K562 (cell line): ENCODE measurements around the gene LAIR1. TPM values are rescaled to one million over a fixed set of nuclear protein-coding genes. Genes with fewer than 3 reads are reported as not detected.
"Not testable (repeated sequence)": the region's sequence is repeated elsewhere in the genome, so short reads cannot be mapped to it uniquely, and the experiment has no call there.

Source experiments
- ATAC-seq: fragments of 200-7000 bp; cut with Tn5 transposase; 3 replicates; pipeline ENCODE4 v1.9.1; 2020; ENCODE audit warnings: moderate library complexity
- BruUV-seq: library from RNA; stranded (reverse); fragments of 400-500 nt; replicated peaks from 2 replicates; lab custom pipeline; 2021; lab: Mats Ljungman, UMichigan
- CTCF ChIA-PET: fragments of 300-600 bp; formaldehyde crosslinking; extraction: SDS; loops from one replicate; lab custom pipeline; 2021; ENCODE audit warnings: low intra/inter-chr PET ratio; lab: Yijun Ruan, JAX
- POLR2A ChIA-PET: fragments of 300-600, 350-650 bp; sonication (Branson Sonifier 250); formaldehyde crosslinking; extraction: SDS; loops from one replicate; lab custom pipeline; 2021; ENCODE audit warnings: antibody characterized with exemption, inconsistent platforms; lab: Yijun Ruan, JAX
- DNase-seq, 4 experiments: peaks; one replicate each; pipeline versions ENCODE4 v3.0.0 to v3.0.0-alpha.2; 2011 to 2018; ENCODE audit warnings: low spot score in 3 of 4, mixed read lengths in 3 of 4; ENCODE audit errors: extremely low read depth in 1 of 4
- FAIRE-seq: peaks from 2 replicates; lab custom pipeline; 2011; peaks lifted over from hg19 to GRCh38; lab: Jason Lieb, UNC
- H2AFZ ChIP-seq: 2 replicates; pipeline ENCODE4 v1.6.0; 2011; ENCODE audit warnings: low read depth, low read length, control low read depth, inconsistent platforms
- H3K27ac ChIP-seq: fragments of 200-600 bp; 3 replicates; pipeline ENCODE4 v1.8.0; 2011; ENCODE audit warnings: low read depth, mild to moderate bottlenecking, control low read depth, inconsistent platforms, low read length, moderate library complexity, mixed read lengths; ENCODE audit errors: extremely low read depth
- H3K27me3 ChIP-seq, 2 experiments: fragments of 300-600 bp in 1 of 2; 2 replicates in 1 of 2; 3 replicates in 1 of 2; pipeline versions ENCODE4 v1.6.0 to v1.8.0; 2011; ENCODE audit warnings: inconsistent platforms in 2 of 2, low read length in 2 of 2, mild to moderate bottlenecking in 1 of 2, mixed read lengths in 1 of 2, moderate library complexity in 1 of 2; ENCODE audit not compliant: control insufficient read depth in 2 of 2, insufficient read depth in 2 of 2
- H3K36me3 ChIP-seq: fragments of 300-600 bp; 3 replicates; pipeline ENCODE4 v1.8.0; 2011; ENCODE audit warnings: mild to moderate bottlenecking, low read length, inconsistent platforms; ENCODE audit not compliant: control insufficient read depth, insufficient read depth
- H3K4me1 ChIP-seq, 2 experiments: fragments of 200-600 bp in 1 of 2; replicated peaks in 1 of 2; 2 replicates in 1 of 2; 3 replicates in 1 of 2; pipeline versions ENCODE4 v1.5.1 to v1.8.0; 2011; ENCODE audit warnings: inconsistent platforms in 2 of 2, low read length in 2 of 2, mild to moderate bottlenecking in 1 of 2, mixed read lengths in 1 of 2, moderate library complexity in 1 of 2; ENCODE audit not compliant: control insufficient read depth in 2 of 2, insufficient read depth in 2 of 2
- H3K4me2 ChIP-seq: 2 replicates; pipeline ENCODE4 v1.6.1; 2011; ENCODE audit warnings: low read length, control low read depth, inconsistent platforms, mixed read lengths; ENCODE audit not compliant: insufficient read depth
- H3K4me3 ChIP-seq: fragments of 200-600 bp; sonication (generic), shearing (Covaris generic); 2 replicates; pipeline ENCODE4 v1.5.1; 2016; ENCODE audit warnings: control low read depth, inconsistent platforms
- H3K79me2 ChIP-seq: fragments of 200-600 bp; 3 replicates; pipeline ENCODE4 v1.8.0; 2011; ENCODE audit warnings: low read length, inconsistent platforms; ENCODE audit not compliant: control insufficient read depth, insufficient read depth
- H3K9ac ChIP-seq, 2 experiments: 2 replicates each; pipeline versions ENCODE4 v1.6.0 to v1.6.1; 2011; ENCODE audit warnings: low read depth in 2 of 2, low read length in 2 of 2, control low read depth in 1 of 2, inconsistent platforms in 1 of 2, mild to moderate bottlenecking in 1 of 2, mixed read lengths in 1 of 2; ENCODE audit not compliant: insufficient read depth in 1 of 2
- H3K9me1 ChIP-seq: one replicate; pipeline ENCODE4 v1.6.0; 2011; ENCODE audit warnings: inconsistent platforms, mild to moderate bottlenecking, low read length, moderate library complexity; ENCODE audit not compliant: control insufficient read depth, insufficient read depth
- H3K9me3 ChIP-seq: replicated peaks from 2 replicates; pipeline ENCODE4 v1.5.1; 2011; ENCODE audit warnings: low read depth, low read length, inconsistent platforms; ENCODE audit not compliant: control insufficient read depth, insufficient read depth
- H4K20me1 ChIP-seq: replicated peaks from 2 replicates; pipeline ENCODE4 v1.6.1; 2011; ENCODE audit warnings: low read length, inconsistent platforms, mixed read lengths; ENCODE audit not compliant: control insufficient read depth, insufficient read depth
- AFF4 ChIP-seq: sonication (generic); formaldehyde crosslinking; IDR thresholded peaks from 2 replicates; pipeline ENCODE4 v1.8.0; 2023; ENCODE audit warnings: mild to moderate bottlenecking, missing genetic modification reagents
- BCOR ChIP-seq: fragments of 450-650 bp; IDR thresholded peaks from 2 replicates; pipeline ENCODE4 v1.6.1; 2016
- CCNT2 ChIP-seq: IDR thresholded peaks from 2 replicates; pipeline ENCODE4 v1.6.1; 2011; ENCODE audit warnings: borderline replicate concordance, low read depth, mild to moderate bottlenecking, moderate library complexity, mixed read lengths, low read length; ENCODE audit not compliant: insufficient read length; ENCODE audit errors: extremely low read depth
- HDAC1 ChIP-seq, 2 experiments: fragments of 450-650 bp; IDR thresholded peaks; 2 replicates each; pipeline ENCODE4 v1.6.1; 2016 to 2017; ENCODE audit warnings: inconsistent platforms in 1 of 2, mild to moderate bottlenecking in 1 of 2, moderate library complexity in 1 of 2
- KLF6 ChIP-seq: fragments of 250-450 bp; sonication (Bioruptor Pico); IDR thresholded peaks from 2 replicates; pipeline ENCODE4 v1.4.0; 2020; ENCODE audit warnings: mild to moderate bottlenecking, moderate library complexity, borderline replicate concordance
- NCOA6 ChIP-seq: fragments of 450-650 bp; IDR thresholded peaks from 2 replicates; pipeline ENCODE4 v1.6.1; 2017; ENCODE audit warnings: mild to moderate bottlenecking
- NR3C1 ChIP-seq: sonication (generic); formaldehyde crosslinking; IDR thresholded peaks from 2 replicates; pipeline ENCODE4 v1.8.1; 2022; ENCODE audit warnings: missing genetic modification reagents
- OTX1 ChIP-seq: fragments of 450-650 bp; formaldehyde crosslinking; IDR thresholded peaks from 2 replicates; pipeline ENCODE4 v1.4.0; 2022; ENCODE audit warnings: mild to moderate bottlenecking
- POLR2AphosphoS5 ChIP-seq: IDR thresholded peaks from 2 replicates; pipeline ENCODE4 v1.6.1; 2011; ENCODE audit warnings: mild to moderate bottlenecking, low read depth, low read length, moderate library complexity; ENCODE audit not compliant: control insufficient read depth, insufficient read depth
- RFX7 ChIP-seq: fragments of 250-450 bp; sonication (Bioruptor Pico); IDR thresholded peaks from 2 replicates; pipeline ENCODE4 v1.5.1; 2021; ENCODE audit warnings: mild to moderate bottlenecking
- SMAD4 ChIP-seq: fragments of 250-450 bp; sonication (Bioruptor Pico); conservative IDR thresholded peaks from 2 replicates; pipeline ENCODE4 v1.8.0; 2021; ENCODE audit warnings: inconsistent platforms, mild to moderate bottlenecking, moderate library complexity
- SMC3 ChIP-seq: conservative IDR thresholded peaks from 2 replicates; pipeline ENCODE4 v1.6.1; 2011; ENCODE audit warnings: low read depth, low read length, improper control_type of control experiment; ENCODE audit not compliant: insufficient read depth
- SUPT5H ChIP-seq: fragments of 450-650 bp; IDR thresholded peaks from 2 replicates; pipeline ENCODE4 v1.6.1; 2016
- ZNF384 ChIP-seq: IDR thresholded peaks from 2 replicates; pipeline ENCODE4 v1.6.1; 2012; ENCODE audit warnings: low read depth, low read length, improper control_type of control experiment
- ZNF695 ChIP-seq: fragments of 450-650 bp; formaldehyde crosslinking; IDR thresholded peaks from 2 replicates; pipeline ENCODE4 v1.4.0; 2020; ENCODE audit warnings: mild to moderate bottlenecking, moderate library complexity
- WGBS: fragments of 100-300 bp; shearing (Covaris generic); methylation state at CpG from one replicate; pipeline ENCODE4 v1.1.6; 2016; ENCODE audit warnings: low coverage, mixed read lengths; ENCODE audit not compliant: insufficient coverage; ENCODE audit errors: missing lambda C conversion rate; 5-methylcytosine and 5-hydroxymethylcytosine counted together
- in situ Hi-C: fragments of 300-500 bp; cut with MboI; formaldehyde crosslinking; loops from 4 replicates; pipeline ENCODE4 v1.15.0; 2018; ENCODE audit warnings: inconsistent platforms, mixed read lengths
- intact Hi-C: fragments of 100-400 bp; cut with micrococcal nuclease; formaldehyde crosslinking; loops from 2 replicates; pipeline ENCODE4 v1.14.2; 2022
- polyA plus RNA-seq, 8 experiments: library from polyadenylated mRNA; depleted of rRNA in 4 of 8; stranded (reverse) in 5 of 8; unstranded in 3 of 8; fragments of >200 nt; fragmentation: Nextera tagmentation in 2 of 8; fragmentation: Illumina TruSeq in 1 of 8; extraction: Ambion mirVana in 2 of 8; extraction: Trizol in 1 of 8; gene quantifications; 2 replicates each; pipeline versions ENCODE4 v1.2.1 to v1.2.3, GENCODE V29; 2011 to 2014; ENCODE audit warnings: inconsistent platforms in 1 of 8, missing spikeins in 1 of 8
- total RNA-seq, 7 experiments: library from RNA; depleted of rRNA in 6 of 7; stranded (reverse); fragments of >200 nt in 6 of 7; fragmentation: Illumina TruSeq in 2 of 7; extraction: Trizol in 2 of 7; gene quantifications; 2 replicates each; pipeline versions ENCODE4 v1.2.1 to v1.2.3, GENCODE V29; 2011 to 2021; ENCODE audit warnings: low replicate concordance in 1 of 7

Gene LAIR1
- total and polyA plus RNA-seq, 9 of the 15 experiments (the other 6 are each of a cell fraction or from before 2014, with no cell fraction given) = 0.12 to 0.54 (median 0.24) TPM; not detected in 6

GRCh38 chr19:54382041-54382440 lies 17.3 kb upstream of the LAIR1 start:
- BruUV-seq, H3K79me2 ChIP-seq, H3K27ac ChIP-seq, ATAC-seq, H3K9me1 ChIP-seq, FAIRE-seq, H3K4me3 ChIP-seq, H3K4me2 ChIP-seq, in situ Hi-C loops, CTCF ChIA-PET, H3K9me3 ChIP-seq, H4K20me1 ChIP-seq, H2AFZ ChIP-seq, H3K9ac ChIP-seq, intact Hi-C loops, DNase-seq, POLR2A ChIA-PET, H3K36me3 ChIP-seq, H3K4me1 ChIP-seq: not testable (repeated sequence)
- 0 out of 2 replicates have a peak, but pooled peaks have one; percentile 13 for TF ChIP-seq ZNF384
- peaks cover 7 to 39% of the 10 kb centered on the region in 2 experiments for H3K27me3 ChIP-seq
- 5% methylated on average over 11 of the region's 13 CpGs for WGBS

DNA sequence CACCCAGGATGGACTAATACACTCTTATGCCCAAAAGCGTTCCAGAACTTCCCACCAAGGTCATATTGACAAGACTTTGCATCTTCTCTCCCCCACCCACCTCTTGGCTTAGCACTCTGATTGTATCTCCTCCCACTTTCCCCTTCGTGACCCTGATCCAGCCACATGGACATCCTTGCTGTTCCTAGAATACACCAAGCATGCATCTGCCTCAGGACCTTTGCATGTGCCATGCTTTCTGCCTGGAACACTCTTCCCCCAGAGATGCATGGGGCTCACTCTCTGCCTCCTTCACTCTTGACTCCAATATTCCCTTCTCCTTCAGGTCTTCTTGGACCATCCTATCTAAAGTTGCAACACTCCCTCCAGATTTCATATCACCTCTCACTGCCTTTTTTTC lies 16.2 kb upstream of the LAIR1 start:
- no peak overlapping the region for H3K4me2 ChIP-seq
- H3K27ac ChIP-seq = no peak overlapping the region
- no peak overlapping the region for H3K9ac ChIP-seq
- BruUV-seq = no TSS peak
- no peak for FAIRE-seq
- ChIA-PET POLR2A (no interaction called here), CTCF (no interaction called here)
- peaks cover 5 to 39% of the 10 kb centered on the region in 2 experiments for H3K27me3 ChIP-seq
- no peaks in the 10 kb centered on the region for H3K4me1 ChIP-seq
- intact Hi-C loops (no loop called here), in situ Hi-C loops (no loop called here)
- H3K4me3 ChIP-seq = no peak overlapping the region
- no peak overlapping the region for H2AFZ ChIP-seq
- no peaks in the 10 kb centered on the region for H4K20me1 ChIP-seq
- no peaks in the 10 kb centered on the region for H3K9me3 ChIP-seq
- 5% methylated on average over 2 of the region's 2 CpGs for WGBS
- ATAC-seq = no peak
- H3K36me3 ChIP-seq = no peaks in the 10 kb centered on the region
- no peaks in the 10 kb centered on the region for H3K9me1 ChIP-seq
- H3K79me2 ChIP-seq = no peaks in the 10 kb centered on the region
- DNase-seq = no peak
- TF ChIP-seq SMAD4 = no peak
- TF ChIP-seq NR3C1 = no peak
- no peak for TF ChIP-seq NCOA6
- TF ChIP-seq AFF4 (CRISPR knock-in tag) = no peak
- TF ChIP-seq CCNT2 = no peak
- TF ChIP-seq BCOR = peak; percentile 51; the same call in 1 of the 2 replicates
- no peak for TF ChIP-seq OTX1 (CRISPR knock-in tag)
- TF ChIP-seq SUPT5H = no peak
- TF ChIP-seq HDAC1 (IDR thresholded peaks at IDR 0.05) = no peak
- no peak for TF ChIP-seq KLF6 (CRISPR knock-in tag)
- no peak for TF ChIP-seq POLR2AphosphoS5
- TF ChIP-seq SMC3 = no peak
- TF ChIP-seq ZNF695 (CRISPR knock-in tag) = no peak
- TF ChIP-seq RFX7 (CRISPR knock-in tag) = no peak
